Measurements from ENCODE around the gene NIPAL3.

NIPAL3 gene

GRCh38 chr1:24415334-24415909, at the start of gene NIPAL3:
TSS of gene NIPAL3 (plus strand) at chr1:24415802. CDS start at chr1:24419548, 3,746 bp downstream.
- peak; percentile 88 to 97 (median 92) for DNase-seq (ENCODE audit: low read depth in 4 of 4, low spot score in 1 of 4)

DNA sequence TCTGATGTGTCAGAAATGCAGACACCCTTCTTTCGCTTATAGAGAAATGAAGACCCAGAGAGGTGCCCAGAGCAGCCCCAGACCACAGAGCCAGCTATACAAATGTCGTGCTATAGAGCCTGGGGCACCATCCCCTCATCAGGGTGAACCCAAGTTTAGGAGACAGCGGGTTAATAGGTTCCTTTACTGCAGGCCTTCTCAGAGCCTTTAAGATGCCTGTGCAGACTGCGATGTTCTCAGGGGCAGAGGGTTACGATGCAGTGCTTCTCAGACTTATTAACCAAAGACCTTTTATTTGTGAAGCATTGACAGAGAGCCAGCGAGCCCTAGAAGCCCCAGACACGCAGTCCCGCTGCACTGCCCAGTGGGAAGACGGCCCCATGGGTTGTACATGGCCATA, 48.9 kb upstream of the NIPAL3 start:
- no peak for DNase-seq (ENCODE audit: low read depth in 4 of 4, low spot score in 1 of 4)

DNA sequence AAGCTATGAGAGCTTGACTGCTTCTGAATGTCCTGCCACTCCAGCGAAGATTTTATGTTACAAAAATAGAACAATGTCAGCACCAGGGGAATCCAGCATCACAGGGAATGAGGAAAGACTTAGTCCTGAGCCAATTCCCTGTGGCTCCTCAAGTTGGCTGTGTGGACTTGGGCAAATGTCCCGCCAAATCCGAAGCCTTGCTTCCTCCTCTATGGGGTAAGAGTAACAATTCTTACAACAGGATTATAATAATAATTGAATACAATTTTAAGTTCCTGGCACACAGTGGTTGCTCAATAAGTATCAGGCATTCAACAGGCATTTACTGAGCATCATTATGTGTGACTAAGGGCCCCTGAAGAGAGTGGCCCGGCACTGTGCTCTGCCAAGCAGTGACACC, 46.4 kb upstream of the NIPAL3 start:
- no peak for DNase-seq (ENCODE audit: low read depth in 4 of 4, low spot score in 1 of 4)

GRCh38 chr1:24369801-24370200, 45.8 kb upstream of the NIPAL3 start:
- DNase-seq (ENCODE audit: low read depth in 4 of 4, low spot score in 1 of 4): no peak

DNA sequence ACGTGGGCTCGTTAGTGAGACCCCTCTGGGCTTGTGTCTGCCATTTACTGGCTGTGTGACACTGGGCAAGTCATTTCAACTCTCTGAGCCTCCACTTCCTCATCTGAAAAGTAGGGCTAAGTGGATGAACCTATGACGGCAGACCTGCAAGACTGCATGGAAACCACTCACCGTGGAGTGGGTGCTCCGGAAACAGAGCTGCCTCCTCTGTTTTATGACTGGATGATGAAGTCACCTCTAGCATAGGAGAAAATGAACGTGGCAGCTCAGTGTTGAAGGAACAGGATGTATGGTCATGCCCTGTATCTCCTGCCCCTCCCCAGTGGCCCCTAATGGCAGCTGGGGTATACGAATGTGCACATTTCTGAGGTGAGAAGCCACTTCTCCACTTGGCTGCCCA, 42.6 kb upstream of the NIPAL3 start:
- DNase-seq (ENCODE audit: low read depth in 4 of 4, low spot score in 1 of 4): no peak

GRCh38 chr1:24373710-24374109, 41.9 kb upstream of the NIPAL3 start:
- no peak for DNase-seq (ENCODE audit: low read depth in 4 of 4, low spot score in 1 of 4)

GRCh38 chr1:24374891-24375786, 40.5 kb upstream of the NIPAL3 start:
- no peak for DNase-seq (ENCODE audit: low read depth in 4 of 4, low spot score in 1 of 4)

DNA sequence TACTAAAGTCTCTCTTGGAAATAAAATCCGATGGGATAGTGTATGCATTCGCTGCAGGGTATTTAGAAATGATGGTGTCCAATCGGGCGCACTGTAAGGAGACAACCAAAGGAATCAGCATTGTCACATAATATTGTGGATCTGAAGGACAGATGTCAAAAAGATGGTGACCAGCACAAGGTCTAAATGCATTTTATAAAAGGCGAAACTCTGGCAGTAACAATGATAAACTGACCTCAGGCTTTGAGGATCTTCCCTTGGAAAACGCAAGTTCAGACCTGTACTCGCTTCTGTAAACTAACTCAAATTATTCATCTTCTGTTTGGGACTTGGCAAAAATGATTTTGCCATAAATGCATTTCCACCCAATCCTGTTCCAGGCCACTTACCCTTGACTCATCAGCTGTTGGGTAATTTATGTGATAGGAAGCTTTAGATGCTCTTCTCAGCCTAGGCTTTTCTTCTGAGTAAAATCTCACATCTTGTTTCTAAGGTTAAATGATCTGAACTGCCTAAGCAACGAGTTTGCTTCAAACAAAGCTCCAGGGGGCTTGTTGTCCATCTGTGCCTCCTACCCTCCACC, 35.8 kb upstream of the NIPAL3 start:
- no peak for DNase-seq (ENCODE audit: low read depth in 4 of 4, low spot score in 1 of 4)

- no peak for DNase-seq (ENCODE audit: low read depth in 4 of 4, low spot score in 1 of 4)
Observed at GRCh38 chr1:24380508-24380907, 35.1 kb upstream of the NIPAL3 start.

DNA sequence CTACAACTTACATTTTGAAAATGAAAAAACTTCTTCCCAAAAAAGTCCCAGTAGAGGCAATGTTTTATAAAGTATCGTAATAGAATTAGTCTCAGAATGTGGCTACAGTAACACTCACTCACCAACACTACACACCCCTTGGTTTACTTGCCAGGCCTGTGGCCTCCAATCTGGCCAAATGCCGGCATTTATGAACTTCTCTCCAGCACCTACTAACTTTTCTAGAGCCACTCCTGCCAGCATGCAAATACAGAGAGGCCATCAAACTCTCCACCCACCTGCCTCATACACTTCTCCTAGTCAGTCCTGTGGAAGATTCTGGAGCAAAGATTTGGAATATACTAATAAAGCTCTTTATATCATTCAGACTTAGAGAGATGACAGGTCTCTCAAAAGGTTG, 34.3 kb upstream of the NIPAL3 start:
- no peak for DNase-seq (ENCODE audit: low read depth in 4 of 4, low spot score in 1 of 4)

- DNase-seq (ENCODE audit: low read depth in 4 of 4, low spot score in 1 of 4): no peak
Observed at GRCh38 chr1:24382165-24382577, 33.4 kb upstream of the NIPAL3 start.

- no peak for DNase-seq (ENCODE audit: low read depth in 4 of 4, low spot score in 1 of 4)
Observed at GRCh38 chr1:24383381-24383940, 32.1 kb upstream of the NIPAL3 start.

DNA sequence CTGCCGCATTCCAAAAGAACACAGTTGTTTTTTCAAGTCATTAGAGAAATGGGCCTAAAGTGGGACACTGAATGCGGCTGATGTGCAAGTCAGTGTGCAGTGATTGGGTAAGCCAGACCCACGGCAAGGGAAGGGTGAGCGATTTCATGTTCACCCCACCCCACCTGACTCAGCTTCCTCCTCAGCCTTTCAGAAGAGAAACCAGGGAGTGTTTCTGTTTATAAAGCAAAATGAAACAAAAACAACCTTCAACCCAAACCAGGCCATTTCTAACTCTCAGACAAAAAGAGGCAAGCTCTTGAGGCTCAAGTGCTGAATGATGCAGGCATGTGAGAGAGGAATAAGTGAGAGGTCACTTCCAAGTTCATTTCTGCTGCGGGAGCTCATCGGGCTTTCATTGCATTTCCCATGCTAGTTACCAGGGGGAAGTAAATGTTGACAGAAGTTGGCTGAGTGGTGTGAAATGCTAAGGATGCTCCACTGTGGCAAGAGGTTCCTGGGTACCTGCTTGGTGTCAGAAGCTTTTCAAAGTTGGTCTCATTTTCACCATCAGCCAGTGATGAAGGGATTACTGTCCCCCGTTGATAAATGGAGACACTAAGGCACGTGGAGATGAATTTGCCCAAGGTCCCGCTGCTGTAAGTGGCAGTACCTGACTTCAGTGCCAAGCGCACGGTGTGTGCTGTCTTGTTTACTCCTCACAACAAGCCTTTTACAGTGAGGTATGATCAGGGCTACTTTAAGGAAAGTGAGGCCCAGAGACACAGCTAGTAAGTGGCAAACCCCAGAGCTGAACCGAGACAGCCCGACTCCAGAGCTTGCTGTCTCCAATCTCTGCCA, 31.1 kb upstream of the NIPAL3 start:
- DNase-seq (ENCODE audit: low read depth in 4 of 4, low spot score in 1 of 4): no peak

- DNase-seq (ENCODE audit: low read depth in 4 of 4, low spot score in 1 of 4): no peak
Observed at GRCh38 chr1:24385160-24385940, 30.3 kb upstream of the NIPAL3 start.

GRCh38 chr1:24386241-24386640, 29.4 kb upstream of the NIPAL3 start:
- no peak for DNase-seq (ENCODE audit: low read depth in 4 of 4, low spot score in 1 of 4)

DNA sequence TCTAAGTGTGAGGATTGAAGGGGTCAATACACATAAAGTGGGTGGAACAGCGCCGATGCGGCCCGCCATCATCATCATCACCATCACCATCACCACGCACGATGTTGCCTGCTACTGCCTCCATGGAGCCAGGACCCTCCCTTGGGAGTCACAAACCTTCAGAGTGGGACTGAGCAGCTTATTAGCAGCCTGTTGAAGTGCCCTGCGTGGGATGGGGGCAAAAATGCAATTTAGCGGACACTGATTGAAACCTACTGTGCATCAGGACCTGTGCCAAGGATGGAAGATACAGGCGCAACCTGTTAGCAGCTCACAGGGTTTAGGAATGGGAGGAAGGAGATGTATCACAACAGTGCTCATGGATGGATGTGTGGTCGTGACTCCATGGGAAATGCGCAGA, 28.7 kb upstream of the NIPAL3 start:
- no peak for DNase-seq (ENCODE audit: low read depth in 4 of 4, low spot score in 1 of 4)

DNA sequence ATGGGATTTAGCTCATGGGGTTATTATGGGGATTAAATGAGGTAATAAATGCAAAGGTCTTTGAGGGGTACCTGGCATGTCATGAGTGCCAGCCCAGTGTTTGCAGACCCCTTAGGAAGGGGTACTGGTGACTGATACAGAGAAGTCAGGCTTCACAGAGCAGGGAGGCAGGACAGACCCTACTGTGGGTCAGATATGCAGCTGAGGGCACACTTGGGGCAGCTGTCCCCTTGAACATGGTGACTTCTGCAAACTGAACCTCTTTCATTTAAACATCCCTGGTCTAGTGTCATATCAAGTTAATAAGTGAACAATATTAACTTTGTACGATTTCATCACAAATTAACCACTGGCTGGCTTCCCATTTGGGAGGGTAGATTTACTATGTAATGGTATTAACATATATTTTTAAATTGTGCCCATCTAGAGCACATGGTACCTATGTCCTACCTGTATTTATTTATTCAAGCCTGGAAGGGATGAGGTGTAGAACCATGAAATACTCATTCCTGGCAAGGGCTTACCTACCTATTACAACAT, 27.9 kb upstream of the NIPAL3 start:
- no peak for DNase-seq (ENCODE audit: low read depth in 4 of 4, low spot score in 1 of 4)

DNA sequence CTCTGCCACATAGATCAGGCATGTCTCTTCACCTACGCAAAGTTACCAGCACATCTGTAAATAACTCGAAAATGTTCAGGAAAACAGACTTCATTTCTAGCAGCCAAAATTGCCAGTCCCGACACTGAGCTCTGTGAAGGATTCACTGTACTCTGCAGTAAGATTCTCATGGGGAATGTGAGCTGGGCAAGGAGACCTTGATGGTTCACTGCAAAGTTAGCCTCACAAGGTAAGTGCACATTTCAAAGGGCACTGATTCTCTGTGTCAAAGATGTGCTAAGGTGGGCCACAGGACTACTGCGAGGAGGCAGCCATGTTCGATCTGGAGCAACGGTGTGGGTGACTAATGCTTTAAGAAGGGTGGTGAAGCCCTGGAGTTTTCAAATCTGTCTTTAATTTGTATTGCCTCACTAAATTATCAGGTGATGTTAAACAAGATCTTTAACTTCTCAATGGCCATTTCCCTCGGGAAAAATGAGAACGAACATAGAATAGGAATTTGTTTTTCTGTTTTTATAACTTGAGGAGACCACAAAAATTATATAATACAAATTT, 27.2 kb upstream of the NIPAL3 start:
- DNase-seq (ENCODE audit: low read depth in 4 of 4, low spot score in 1 of 4): no peak

GRCh38 chr1:24389231-24389678, 26.3 kb upstream of the NIPAL3 start:
- DNase-seq (ENCODE audit: low read depth in 4 of 4, low spot score in 1 of 4): no peak
